ENCODE measurements around the gene CENPU.
A peak's percentile ranks its signal among the peaks of the same experiment; 100 is the strongest.
"Not testable (repeated sequence)": the region's sequence is repeated elsewhere in the genome, so short reads cannot be mapped to it uniquely, and the experiment has no call there.

Gene CENPU, protein sequence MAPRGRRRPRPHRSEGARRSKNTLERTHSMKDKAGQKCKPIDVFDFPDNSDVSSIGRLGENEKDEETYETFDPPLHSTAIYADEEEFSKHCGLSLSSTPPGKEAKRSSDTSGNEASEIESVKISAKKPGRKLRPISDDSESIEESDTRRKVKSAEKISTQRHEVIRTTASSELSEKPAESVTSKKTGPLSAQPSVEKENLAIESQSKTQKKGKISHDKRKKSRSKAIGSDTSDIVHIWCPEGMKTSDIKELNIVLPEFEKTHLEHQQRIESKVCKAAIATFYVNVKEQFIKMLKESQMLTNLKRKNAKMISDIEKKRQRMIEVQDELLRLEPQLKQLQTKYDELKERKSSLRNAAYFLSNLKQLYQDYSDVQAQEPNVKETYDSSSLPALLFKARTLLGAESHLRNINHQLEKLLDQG

DNA sequence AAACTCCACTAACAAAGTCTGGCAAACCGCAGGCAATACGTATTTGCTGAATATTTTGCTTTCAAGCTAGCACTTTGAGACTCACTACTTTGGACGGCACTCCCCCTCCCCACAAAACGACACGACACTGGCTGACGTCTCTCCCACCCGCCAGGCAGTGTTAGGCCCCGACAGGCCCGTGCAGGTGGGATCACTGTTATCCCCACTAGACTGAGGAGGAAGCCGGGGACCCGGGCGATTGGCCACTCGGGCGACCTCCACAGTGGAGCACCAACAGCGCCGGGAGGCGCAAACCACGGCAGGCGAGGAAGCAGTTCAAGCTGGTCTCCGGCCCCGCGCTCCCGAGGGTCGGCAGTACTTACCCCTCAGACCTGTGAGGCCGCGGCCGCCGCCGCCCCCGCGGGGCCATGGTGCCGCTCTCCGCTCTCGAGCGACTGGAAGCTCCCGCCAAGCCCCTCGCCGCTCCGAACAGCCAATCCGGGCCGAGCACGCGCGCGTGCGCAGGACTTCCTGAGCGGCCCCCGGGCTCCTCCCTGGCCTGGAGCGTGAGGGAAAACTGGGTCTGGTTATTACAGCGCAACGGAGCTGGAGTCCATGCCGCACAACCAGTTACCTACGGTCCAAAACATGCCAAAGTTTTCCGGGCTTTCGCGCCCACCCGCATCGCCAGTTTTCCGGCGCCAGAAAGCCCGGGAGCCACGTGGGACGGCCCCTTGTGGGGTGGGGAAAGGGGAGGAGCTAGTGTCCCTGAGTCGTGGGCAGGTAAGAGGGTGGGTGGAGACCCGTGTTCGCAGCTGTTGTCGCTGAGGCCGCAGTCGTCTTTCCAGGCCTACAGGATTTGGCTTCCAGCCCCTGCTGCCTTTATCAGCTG is at the start of gene CENPU:
Gene CENPU (minus strand): TSS at position 443 of the 871 bp plus-strand sequence. CDS start 34 bp downstream, at position 409.
- FAIRE-seq = peak; percentile 20
- TF ChIP-seq POLR2A (IDR thresholded peaks at IDR 0.05; ENCODE audit: low read depth, low read length) = peak; percentile 68
- DNase-seq (ENCODE audit: insufficient read length, low spot score) = peak; percentile 86

DNA sequence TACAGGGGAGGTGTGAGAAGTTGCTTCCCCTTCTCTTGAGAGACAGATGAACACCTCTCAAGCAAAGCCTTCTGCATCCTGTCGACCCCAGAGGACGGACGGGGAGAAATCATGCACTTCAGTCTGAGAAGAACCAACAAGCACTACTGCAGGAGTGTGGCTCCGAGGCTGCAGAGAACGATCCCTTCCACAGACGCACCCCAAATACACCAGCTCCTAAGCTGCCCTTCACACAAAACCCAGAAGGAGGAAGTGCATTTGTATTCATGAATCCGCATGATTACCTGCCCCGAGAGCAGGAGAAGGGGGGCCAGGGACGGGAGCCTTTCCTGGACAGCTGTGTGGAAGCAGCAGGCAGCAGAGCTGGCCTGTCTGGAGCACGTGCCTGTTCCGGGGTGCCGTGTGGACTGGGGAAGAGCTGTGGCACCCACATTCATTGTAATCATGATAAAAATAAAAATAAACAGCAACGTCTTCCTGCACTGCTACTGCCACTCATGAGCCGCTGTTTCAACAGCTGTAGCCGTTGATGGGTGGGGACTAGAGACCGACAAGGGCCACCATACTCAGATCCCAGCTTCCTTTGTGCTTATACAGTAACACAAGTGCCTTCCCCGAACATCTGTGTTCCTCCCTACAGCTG is 49.0 kb upstream of the CENPU start:
- FAIRE-seq = no peak
- DNase-seq (ENCODE audit: insufficient read length, low spot score) = no peak

DNA sequence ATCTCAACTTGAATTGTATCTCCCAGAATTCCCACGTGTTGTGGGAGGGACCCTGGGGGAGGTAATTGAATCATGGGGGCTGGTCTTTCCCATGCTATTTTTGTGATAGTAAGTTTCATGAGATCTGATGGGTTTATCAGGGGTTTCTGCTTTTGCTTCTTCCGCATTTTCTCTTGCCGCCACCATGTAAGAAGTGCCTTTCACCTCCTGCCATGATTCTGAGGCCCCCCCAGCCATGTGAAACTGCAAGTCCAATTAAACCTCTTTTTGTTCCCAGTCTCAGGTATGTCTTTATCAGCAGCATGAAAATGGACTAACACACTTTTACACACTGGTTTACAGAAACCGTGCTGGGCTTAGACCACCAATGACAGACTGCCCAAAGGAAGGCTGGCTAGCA is 45.3 kb upstream of the CENPU start:
- not testable (repeated sequence) for DNase-seq (ENCODE audit: insufficient read length, low spot score); FAIRE-seq

More for the DNA sequence above, 49.0 kb upstream of the CENPU start:
- no peak for TF ChIP-seq POLR2A (IDR thresholded peaks at IDR 0.05; ENCODE audit: low read depth, low read length)

DNA sequence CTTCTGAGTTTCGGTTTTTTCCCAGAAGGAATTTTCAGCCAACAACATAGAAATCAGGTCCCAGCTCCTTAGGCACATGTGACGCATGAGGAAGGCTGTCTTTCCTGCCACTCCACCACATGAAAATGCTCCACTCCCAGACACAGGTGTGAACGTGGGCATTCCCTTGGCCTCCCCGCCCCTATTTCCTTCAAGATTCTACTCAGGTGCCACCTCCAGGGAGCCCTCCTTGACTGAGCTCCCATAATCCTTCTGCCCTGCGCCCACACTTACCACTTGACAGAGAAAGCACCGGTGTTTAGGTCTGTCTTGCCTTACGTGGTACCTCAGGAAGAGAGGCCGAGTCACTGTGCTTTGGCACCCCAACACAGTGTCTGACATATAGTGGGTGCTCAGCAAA is 44.4 kb upstream of the CENPU start:
- DNase-seq (ENCODE audit: insufficient read length, low spot score) (no peak), FAIRE-seq (no peak)
- no peak for TF ChIP-seq POLR2A (IDR thresholded peaks at IDR 0.05; ENCODE audit: low read depth, low read length)

DNA sequence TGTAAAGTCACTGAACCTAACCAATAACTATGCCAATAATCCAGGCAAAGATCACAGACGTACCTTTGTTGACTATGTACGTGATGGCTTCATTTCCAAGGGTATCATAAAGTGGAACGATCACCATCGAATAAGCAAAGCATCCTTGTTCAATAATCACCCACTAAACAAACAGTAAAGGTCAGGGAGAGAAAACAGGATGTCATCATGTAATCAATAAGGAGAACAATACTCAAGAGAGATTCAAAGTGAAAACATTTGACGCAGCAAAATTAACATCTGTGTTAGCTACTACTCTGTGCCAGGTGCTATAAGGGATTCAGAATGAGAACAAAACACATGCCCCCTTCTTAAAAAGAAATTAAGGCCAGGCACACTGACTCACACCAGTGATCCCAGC is 42.9 kb upstream of the CENPU start:
- FAIRE-seq = no peak

DNA sequence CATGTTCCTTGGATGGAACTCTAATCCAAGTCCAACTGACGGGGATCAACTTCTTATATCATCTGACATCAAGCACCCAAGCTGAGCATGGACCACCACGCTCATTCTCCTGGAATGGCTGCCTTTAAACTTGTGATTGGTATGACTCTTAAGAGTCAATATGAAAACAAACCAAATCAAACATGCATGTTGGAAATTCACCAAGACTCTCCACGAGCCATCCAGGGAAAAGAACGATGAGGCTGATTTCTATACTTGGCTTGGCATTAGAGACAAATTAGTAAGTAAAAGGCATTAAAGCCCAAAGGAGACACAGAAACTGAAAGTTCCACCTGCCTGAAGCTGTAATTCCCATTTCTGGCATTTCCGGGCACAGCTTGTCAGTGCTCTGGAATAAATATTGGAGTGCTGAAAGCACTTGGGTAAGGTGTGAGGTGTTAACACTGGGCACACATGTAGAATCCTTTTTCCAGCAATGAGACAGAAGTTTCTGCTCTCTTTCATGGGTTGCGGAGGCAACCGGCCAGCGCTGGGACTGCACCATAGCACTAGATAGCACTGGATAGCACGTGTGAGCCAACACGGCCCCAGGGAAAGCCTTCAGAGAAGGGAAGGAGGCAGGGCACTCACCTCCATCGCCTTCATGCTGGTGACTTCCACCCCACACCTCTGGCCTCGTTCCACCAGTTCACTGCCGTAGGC is 42.1 kb upstream of the CENPU start:
- FAIRE-seq (no peak), DNase-seq (ENCODE audit: insufficient read length, low spot score) (no peak)
- no peak for TF ChIP-seq POLR2A (IDR thresholded peaks at IDR 0.05; ENCODE audit: low read depth, low read length)

More for the DNA sequence above, 42.9 kb upstream of the CENPU start:
- TF ChIP-seq POLR2A (IDR thresholded peaks at IDR 0.05; ENCODE audit: low read depth, low read length) = no peak
- no peak for DNase-seq (ENCODE audit: insufficient read length, low spot score)

GRCh38 chr4:184774152-184774551 is 40.3 kb upstream of the CENPU start:
- DNase-seq (ENCODE audit: insufficient read length, low spot score) (no peak), FAIRE-seq (no peak)
- TF ChIP-seq POLR2A (IDR thresholded peaks at IDR 0.05; ENCODE audit: low read depth, low read length) = no peak

DNA sequence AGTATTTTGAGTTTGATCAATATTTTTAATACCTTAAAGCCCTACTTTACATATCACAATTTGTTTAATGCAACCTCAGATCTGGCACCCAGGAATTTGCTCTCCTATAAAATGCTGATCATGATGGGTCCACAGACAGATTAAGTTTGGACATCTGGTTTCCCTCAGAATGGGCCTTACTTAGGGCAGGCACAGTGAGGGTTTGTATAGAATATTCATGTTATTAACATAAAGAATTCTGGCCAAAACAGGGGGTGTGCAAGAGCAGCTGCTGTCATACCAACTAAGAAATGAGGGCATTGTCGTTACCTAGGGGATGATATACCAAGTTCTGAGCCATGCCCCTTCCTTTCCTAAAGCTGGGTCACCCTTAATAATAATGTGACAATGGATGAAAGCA is 37.5 kb upstream of the CENPU start:
- DNase-seq (ENCODE audit: insufficient read length, low spot score) (no peak), FAIRE-seq (no peak)
- TF ChIP-seq POLR2A (IDR thresholded peaks at IDR 0.05; ENCODE audit: low read depth, low read length) = no peak

DNA sequence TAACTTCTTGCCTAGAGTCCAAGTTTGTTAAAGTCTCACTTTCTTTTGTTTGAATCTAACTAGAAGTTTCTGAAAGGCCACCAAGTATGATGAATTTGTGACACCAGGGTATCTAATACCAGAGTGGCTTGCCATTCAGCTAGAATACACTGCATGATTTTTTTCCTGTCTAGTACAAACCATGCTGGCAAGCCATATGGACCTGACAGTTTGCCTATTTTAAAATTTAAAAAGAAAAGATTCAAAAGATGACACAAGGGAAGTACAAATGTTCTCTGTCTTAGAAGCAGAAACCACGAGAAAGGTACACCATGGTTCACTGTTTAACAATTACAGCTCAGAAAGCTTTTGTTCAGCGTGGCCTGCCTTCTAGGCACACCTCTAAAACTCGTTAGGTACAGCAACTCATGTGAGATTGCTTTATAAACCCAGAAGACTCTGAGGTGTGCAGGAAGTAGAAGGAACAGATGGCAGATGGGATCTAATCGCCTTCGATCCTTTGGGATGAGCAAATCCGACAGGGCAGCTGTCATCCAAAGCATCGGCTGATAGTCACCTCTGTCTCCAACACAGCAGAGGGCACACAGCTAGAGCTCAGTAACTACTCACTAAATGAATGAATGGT is 35.4 kb upstream of the CENPU start:
- no peak for TF ChIP-seq POLR2A (IDR thresholded peaks at IDR 0.05; ENCODE audit: low read depth, low read length)
- no peak for FAIRE-seq
- DNase-seq (ENCODE audit: insufficient read length, low spot score) = no peak

GRCh38 chr4:184768296-184768695 is 34.4 kb upstream of the CENPU start:
- no peak for TF ChIP-seq POLR2A (IDR thresholded peaks at IDR 0.05; ENCODE audit: low read depth, low read length)
- DNase-seq (ENCODE audit: insufficient read length, low spot score) (no peak), FAIRE-seq (no peak)

DNA sequence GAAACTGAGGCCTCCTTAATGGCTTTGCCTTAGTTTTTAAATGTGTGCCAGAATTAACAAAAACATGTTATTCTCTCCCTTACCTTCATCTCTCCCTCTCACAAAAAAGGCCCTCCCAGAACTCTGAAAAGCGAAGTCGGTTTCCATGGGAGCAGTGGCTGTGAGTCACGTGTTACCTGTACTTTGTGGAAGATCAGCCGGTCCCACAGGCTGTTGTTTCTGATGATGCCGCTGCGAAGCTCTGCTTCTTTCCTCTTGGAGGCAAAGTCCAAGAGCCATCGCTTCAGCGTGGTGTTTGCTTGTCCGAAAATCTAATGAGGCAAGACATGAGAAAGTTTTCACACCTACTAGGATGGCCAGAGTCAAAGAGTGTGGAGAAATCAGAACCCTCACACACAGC is 32.5 kb upstream of the CENPU start:
- FAIRE-seq = no peak
- TF ChIP-seq POLR2A (IDR thresholded peaks at IDR 0.05; ENCODE audit: low read depth, low read length) = no peak
- no peak for DNase-seq (ENCODE audit: insufficient read length, low spot score)

GRCh38 chr4:184765473-184766340 is 31.8 kb upstream of the CENPU start:
- TF ChIP-seq POLR2A (IDR thresholded peaks at IDR 0.05; ENCODE audit: low read depth, low read length) = no peak
- FAIRE-seq (no peak), DNase-seq (ENCODE audit: insufficient read length, low spot score) (no peak)
